Myocyte (in vitro differentiated cells): ENCODE measurements around the gene EFCAB6. TPM values are rescaled to one million over a fixed set of nuclear protein-coding genes. Genes with fewer than 3 reads are reported as not detected.

Experiments used
- DNase-seq: peaks from one replicate; pipeline ENCODE4 v3.0.0-alpha.2; 2012; ENCODE audit warnings: low read depth
- total RNA-seq: library from RNA; depleted of rRNA; stranded (reverse); fragments of >200 nt; gene quantifications from 2 replicates; pipeline ENCODE4 v1.2.3, GENCODE V29; 2014

Gene EFCAB6
- total RNA-seq, 1 donor from 2014 or later = 2.7 TPM

DNA sequence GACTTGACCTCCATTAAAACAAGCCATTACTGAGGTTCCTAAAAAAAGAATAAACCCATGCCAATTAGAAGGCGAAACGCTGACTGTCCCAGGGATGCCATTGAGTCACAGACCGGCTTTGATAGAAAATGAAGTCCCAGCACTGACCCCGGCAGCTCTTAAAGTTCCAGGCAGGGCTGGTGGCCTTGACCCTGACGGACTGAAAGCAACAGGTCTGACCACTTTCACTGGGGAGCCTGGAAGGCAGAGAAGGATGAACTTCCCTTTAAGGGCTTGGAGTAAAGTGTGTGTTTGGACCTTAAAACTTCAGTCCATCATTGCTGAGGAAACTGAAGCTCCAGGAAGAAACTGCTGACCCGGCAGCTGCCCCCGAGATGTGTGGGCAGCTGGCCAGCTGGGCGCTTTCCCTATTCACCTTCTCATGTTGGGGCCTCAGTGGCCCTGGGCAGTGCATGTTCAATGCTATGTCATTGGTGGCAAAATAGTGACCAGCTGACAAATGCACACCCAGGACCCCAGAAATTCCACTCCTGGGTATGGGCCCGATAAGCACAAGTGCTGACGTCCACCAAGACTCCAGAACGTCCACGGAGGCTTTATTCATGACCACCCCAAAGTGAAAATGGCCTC lies 18.9 kb upstream of the EFCAB6 start:
- no peak for DNase-seq

DNA sequence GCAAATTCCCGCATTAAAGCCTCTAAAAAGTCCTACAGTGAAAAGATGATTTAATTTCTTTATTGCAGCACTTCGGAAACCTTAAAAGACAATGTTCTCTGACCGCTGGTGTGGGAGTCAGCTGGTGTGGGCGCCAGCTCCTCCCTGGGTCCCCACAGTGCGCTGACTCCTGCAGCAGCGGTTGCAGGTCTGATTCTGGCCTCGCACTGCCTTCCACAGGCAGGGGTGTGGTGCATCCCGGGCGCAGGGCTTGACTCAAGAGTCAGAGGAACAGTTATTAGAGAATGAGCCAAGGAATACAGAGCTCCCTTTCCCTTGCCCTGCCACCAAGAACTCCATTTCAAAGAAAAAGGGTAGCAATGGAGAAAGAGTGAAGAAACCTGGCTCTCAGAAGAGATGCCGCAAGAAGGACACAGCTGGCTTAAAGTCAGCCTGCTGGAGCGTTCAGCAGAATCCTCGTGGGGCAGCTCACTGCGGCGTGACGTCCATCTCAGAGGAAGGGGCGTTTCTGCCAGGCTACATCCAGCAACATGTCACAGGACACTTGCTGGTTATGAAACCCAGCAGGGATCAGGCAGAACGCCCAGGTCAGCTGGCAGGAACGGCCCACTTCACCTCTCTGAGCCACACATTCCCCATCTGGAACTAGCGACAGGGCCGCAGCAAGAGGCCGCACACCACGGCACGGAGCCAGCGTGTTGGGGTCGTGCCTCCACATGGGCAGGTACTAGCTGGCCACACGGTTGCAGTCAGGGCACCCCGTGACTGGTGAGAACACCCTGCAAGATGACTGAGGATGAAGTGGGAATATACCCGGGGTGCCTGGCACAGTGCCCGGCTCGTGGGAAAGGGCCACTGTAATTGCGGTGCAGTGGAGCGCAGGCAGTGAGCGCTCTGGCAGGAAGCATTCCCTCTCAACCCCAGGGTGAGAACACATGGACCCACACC lies 18.1 kb upstream of the EFCAB6 start:
- DNase-seq = peak; percentile 65

DNA sequence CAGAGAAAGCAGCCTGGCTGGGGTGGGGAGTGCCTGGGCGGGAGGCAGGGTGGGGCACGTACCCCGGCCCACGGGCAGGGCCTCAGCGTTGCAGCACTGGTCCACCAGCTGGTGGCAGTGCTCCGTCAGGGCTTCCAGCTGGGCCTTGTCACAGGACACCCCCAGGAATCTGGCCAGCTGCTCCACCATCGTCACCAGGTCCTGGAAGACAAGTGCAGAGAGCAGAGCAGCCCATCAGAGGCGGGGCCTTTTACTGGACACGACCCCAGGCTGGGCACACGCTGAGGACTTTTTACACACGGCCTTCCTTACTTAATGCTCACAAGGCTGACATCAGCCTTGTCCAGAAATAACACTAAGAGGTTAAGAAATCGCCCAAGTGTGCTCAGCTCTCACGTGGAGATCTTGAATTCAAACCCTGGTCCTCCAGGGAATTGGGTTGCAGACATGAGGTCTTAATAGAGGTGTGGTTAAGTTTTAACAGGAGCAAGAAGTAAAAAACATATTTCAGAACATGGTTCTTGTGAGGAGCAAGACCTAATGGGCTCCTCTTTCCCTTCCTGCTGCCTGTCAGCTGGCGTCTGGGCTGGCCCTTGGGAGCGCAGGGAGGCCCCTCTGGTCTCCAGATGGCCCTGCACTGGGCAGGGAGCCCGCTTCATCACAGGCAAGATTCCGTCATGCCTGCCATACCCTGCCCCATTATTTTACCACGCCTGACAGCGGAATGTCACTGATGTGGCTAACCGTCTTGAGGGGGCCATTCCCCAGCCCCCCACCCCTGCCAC lies 17.1 kb upstream of the EFCAB6 start:
- peak; percentile 94 for DNase-seq

DNA sequence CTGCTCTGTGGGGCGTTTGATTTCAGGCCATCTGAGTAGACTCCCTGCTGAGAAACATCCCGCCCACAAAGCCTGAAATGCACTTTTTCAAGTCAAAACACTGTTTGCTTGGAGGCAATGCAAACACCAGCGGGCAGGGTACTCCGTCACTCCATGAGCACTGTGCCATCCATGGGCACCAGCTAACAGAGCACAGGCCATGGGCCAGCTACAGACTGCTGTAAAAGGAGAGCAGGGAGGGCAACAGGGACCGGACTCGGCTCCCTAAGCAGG lies 16.6 kb upstream of the EFCAB6 start:
- DNase-seq = no peak

DNA sequence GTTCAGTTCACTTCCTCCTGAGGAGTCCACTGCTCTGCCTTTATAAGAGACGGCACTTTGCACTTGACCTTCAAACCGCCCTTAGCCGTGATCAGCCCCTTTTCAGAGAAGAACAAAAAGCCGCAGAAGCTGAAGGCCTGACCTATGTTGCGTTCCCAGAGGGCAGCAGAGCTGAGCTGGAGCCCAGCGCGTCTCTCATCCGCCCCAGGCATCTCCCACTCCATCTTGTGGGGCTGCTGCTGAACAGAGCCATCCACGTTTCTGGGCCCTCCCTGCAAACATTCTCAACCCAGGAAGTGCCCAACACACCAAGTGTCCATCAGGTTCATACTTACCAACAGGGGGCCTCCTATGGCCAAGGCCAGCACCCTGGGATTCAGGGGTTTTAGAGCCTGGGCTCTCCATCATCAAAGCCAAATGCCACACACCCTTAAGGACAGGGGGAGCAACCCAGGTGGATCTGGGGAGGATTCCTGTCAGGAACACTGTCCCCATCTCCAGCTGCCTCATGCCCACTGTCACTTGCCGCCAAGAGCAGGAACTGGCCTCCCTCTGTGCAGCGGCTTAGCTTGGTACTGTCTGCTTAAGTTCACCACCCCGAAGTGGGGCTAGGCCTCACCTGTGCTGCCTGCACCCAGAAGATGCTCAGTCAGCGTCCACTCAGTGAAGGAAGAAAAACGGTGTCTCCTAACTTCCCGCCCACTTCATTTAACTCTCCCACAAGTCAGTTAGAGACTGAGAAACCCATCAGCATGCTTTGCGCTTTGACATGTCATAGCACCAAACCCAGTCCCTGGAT lies 16.0 kb upstream of the EFCAB6 start:
- DNase-seq = no peak

DNA sequence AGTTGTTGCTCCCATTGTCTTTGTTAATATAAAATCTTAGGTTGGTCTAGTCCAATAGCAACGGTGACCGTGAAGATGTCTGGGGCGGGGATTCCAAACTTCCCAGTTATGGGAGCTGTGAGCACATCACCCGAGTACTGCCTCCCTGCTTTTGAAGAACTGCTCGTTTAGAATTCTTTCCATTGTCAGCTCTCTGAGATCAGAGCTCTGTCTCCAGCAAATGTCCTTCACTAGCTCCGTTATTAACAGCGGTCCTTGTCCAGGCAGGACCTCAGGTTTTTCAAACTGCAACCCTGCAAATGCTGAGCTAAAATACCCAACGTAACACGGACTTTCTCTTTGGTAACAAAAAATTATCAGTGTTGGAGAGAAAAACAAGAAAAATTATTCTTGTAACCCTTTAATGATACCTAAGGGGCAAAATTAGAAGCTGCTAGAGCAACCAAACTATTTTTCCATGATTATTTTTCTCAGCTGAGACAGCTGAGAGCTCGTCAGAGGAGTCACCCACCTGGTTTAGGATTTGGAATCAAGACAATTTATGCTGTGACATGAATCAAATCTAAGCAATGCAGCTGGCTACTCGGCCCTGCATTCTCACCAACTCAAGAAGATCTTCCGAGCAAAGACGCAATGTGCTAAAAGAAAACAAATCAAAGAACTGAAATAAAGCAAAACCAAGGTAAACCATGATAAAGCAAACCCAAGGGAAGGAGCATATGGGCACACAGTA lies 15.1 kb upstream of the EFCAB6 start:
- peak; percentile 67 for DNase-seq

DNA sequence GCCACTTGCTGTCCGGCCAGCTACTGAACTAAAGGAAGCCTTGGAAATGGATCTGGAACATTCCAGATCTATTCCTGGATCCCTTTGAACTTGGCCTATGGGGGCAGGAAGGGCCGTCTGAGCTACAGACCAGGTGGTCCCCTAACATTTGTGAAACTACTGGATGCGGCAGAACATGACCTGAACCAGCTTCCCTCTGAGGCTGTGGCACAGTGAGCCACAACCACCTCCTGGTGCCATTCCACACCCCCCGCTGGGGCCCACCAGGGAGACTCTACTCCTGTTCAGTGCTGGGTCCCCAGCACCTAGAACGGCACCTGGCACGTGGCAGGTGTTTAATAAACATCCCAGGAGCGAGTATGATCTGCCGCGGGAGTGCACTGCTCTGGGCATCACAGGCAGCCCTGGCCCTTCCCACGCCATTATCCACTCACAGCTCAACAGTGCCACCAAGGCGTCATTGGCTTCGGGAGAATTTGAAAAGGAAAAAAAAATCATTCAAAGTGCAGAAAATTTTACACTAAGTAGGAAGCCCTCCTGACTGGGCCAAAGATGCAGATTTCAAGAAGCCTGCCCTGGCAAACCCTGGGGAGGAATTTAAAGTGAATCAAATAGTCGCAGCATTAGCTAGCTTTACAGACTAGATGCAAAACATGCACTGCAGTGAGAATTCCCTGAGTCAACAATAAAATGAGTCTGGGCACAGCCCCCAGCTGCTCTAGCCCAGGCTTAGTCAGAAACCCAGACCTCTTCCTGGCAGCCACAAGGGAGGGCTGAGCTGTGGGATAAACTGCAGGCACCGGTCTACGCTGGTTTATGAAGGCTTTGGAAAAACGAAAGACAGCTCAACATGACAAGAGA lies 14.3 kb upstream of the EFCAB6 start:
- peak; percentile 91 for DNase-seq

DNA sequence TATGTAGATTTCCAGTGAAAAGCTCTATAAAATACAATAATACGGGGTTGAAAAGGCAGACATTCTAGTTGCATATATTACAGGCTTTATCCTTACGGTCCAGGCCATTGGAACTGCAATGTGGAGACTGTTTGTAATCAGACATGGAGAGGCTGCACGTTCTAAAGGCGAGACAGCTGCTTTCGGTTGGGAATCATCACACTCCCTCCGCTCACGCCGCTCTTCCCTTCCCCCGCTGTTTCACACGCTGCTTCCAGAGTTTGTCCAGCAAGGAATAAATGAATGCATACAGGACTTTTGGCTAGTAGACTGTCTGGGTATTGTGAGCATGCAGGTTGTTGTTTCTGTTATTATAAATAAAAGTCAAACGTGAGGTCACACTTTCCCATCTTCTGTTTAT lies 13.5 kb upstream of the EFCAB6 start:
- DNase-seq = peak; percentile 43

DNA sequence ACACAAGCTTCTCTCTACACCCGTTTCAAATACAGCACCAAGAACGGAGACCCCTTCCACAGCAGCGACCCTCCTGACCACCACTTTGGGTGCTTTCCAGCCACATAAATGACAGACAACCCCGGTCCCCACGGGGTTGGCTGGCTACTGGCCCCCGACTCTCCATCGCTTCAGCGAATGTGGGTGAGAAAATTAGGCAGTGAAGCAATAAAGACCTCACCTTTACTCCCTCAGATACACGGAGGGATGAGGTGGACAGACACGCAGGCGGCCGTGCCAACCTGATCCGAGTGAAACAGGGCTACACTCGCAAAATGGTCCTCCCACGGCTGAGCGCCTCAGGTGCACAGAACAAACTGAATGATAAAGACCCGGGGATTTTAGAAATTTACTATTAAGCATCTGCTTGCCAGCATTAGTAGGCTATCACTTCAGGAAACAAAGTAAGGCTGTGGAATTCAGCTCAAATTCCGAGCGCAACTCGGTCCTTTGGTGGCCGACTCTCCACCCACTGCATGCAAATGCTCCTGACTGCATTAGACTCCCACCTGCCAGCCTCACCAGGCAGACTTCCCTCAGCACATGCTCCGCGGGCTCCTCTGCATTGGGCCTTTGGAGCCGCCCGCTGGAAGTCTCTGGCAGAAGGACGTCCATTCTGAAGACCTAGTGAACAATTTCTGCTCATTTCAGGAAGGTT lies 12.8 kb upstream of the EFCAB6 start:
- no peak for DNase-seq

DNA sequence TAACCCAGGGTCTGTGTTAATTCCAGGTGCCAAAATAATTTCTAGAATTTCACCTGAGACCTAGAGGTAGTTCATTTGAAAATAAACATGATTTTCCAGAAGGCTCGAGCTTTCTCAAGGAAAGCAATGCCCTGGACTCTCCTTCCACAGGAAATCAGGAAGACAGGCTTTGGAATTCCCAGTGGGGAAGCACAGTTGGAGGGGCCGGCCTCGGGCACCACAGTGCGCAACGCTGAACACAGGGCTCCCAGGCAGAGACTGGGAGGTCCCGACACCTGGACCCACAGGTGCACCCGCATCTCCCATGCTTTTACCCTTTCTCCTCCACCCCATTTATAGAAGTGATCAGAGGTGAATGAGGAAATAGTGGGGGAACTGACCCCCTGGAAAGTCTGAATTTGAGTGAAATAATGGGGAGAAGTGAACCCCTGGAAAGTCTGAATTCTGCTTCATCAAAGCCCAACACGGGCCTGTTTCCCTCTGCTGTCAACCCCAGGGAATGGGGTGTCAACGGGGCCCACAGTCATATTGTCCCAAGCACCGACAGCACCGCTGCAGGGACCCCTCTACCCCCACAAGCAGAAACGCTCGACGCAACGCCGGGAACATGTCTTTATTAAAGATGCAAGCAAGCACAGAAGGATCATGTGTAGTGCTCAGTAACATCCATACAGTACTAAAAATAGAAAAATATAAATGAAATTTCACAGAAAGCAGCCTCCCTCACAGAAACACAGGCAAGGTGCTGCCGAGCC lies 12.0 kb upstream of the EFCAB6 start:
- no peak for DNase-seq

DNA sequence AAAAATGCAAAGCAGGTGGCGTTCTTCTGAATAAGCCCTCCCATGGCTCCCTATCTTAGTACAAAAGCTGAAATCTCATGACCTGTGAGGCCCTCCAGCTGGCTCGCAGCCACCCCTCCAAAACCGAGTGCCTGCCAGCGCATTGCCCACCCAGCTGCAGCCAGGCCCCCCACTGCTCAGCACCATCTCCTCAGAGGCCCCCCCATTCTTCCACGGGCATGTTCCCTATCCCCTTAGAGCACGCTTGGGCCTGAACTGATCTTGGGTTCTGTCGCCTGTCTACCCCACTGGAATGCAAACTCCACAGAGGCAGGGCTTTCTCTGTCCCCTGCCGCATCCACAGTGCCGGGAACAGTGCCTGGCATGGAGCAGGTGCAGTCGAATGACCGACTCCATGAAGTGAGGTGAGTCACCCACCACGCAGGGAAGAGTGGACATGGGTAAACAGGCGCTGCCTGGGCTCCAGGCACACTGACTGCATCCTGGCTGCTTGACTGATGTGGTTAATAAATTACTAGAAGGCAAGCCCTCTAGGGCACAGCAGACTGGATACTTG lies 11.3 kb upstream of the EFCAB6 start:
- DNase-seq = peak; percentile 92

DNA sequence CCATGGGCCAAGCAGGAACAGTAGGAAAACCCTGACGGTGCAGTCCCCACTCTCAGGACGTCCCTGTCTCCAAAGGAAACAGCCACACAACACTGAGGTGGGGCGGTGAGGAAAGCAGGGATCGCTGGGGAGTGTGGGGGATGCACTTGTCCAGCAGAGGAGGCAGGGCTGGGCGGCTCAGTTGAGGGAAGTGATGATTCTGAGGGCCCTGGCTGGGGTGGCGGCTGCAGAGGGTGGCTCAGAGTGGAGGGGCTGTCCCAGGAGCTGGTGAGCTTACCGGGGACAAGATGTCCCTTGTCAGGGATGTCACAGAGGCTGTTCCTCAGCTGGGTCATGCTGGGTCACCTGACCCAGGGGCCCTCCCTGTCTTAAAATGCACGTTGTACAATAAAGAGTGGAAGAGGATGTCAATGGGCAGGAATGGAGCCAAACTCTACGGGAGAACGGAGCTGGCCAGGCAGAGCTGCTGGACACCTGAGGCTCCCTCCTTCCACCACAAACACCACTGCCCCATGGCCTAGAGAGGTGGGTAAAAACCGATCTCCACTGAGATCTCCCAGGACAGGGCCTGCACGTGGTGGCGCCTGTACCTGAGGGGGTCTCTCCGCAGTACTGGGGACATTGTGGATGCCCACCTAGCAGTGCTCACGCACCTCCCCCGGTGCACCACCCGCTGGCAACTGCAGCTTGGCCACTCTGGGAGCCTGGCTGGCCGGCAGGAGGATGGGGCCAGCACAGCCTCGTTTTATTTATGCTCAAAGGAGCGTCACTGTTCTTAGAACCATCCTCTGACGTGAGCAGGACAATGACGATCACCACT lies 9.7 kb upstream of the EFCAB6 start:
- DNase-seq = no peak

DNA sequence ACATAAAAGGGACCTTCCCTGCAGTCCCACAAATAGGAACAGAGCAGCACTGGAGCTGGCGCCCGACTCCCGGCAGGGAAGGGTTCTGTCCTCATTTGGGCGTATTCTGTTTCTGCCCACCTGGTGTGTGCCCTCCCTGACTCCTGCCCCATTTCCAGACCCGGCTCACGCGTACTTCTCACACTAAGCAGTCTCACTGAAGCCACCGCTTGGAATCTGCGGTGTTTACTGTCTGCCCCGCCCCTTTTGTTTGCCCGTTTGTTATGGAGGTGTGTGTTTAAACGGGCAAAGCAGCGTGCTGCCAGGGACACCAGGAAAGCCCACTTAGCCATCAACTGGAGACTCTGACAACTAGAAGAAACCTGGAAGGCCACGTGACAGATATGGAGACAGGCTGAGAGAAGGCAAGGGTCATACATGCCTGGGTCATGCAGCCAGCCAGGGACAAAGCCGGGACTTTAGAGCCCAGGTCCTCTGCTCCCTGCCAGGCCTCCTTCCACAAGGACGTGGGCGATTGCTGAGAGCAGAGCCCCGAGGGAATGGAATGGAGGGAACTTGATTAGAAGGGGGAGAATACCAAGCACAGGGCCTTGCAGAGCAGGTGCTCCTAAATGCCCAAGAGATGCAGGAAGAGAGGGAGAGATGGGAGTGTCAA lies 8.7 kb upstream of the EFCAB6 start:
- DNase-seq = no peak

DNA sequence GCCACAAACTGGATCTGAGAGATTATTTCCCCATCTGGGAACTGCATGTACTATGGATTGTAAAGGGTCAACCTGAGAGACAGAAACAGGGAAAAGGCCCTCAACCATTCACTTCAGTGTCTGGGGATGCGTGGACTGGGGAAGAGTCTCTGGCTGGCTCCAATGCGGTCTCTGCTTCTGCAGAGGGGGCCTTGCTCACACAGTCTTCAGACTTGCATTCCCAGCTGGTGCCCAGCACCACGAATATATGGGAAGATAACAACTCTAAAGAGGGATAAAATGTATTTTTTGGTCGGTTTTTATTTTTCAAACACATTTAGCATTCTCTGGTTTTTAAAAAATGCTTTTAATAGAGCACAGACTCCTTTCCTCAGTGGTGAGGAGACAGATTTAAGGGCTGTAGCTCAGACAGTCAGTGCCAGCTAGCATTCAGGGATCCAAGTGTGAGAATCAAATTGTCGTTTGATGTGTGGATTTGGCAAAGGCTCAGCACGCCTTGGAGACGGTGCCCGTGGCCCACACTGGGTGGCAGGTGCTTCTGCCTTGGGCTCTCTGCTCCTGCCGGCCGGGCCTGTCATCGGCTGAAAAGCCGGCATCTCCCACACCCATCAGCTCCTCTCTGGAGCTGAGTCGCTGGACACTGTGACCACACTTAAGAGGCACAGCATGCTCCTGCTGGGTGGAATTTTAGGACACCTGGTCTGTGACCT lies 8.0 kb upstream of the EFCAB6 start:
- peak; percentile 56 for DNase-seq

DNA sequence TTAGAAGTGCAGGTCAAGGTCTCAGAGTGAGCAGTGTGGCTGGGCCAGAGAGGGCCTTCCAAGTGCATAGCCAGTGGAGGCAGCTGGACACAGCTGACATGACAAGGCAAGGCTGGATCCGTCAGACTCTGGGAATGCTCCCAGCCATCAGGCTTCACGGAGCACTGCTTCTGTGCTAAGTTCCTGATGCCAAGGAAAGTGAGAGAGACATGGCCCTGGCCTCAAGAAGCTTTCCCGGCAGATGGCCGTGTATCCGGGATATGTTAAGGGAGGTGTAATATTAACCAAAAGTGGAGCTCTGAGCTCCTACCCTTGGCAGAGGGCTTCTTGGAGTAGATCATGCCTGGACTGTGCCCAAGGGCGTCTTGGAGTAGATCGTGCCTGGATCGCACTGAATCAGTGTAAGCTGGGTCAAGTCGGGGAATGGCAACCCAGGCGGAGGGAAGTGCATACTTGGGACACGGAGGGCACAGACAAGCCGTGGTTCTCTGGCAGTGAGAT lies 7.4 kb upstream of the EFCAB6 start:
- no peak for DNase-seq

DNA sequence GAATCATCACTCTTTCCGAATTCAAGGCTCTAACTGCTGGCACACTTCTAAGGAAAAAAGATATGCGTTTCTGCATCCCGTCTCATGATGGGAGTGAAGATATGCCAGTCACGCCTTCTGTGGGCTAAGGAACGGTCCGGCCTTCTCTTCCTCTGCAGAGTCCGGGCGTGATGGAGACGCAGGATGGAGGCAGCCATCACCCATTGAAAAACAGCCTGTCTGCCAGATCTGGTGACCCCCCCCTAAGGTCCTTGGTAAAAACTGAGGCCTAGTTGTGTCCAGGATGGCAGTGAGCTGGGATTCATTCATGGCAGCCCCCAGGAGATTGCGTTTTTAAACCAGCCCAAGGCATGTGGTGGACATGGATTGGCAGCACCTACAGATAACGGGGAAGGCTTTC lies 6.9 kb upstream of the EFCAB6 start:
- no peak for DNase-seq
